Activated CD4-positive, CD25-positive, alpha-beta regulatory T cell (primary cell): ENCODE data around the gene GALE.

Experiments used
- DNase-seq, 4 experiments: peaks; one replicate each; lab custom pipeline; 2025; lab: John Stamatoyannopoulos, UW

GALE gene

DNA sequence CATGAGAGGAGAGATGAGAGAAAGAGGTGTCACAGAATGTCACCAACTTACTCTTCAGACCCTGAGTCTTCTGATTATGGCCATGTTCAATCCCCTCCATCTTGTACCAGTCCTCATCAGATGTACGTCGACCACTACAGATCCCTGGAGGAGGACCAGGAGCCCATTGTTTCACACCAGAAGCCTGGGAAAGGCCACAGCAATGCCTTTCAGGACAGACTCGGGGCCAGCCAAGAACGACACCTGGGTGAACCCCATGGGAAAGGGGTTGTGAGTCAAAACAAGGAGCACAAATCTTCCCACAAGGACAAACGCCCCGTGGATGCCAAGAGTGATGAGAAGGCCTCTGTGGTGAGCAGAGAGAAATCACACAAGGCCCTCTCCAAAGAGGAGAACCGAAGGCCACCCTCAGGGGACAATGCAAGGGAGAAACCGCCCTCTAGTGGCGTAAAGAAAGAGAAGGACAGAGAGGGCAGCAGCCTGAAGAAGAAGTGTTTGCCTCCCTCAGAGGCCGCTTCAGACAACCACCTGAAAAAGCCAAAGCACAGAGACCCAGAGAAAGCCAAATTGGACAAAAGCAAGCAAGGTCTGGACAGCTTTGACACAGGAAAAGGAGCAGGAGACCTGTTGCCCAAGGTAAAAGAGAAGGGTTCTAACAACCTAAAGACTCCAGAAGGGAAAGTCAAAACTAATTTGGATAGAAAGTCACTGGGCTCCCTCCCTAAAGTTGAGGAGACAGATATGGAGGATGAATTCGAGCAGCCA, 49.3 kb downstream of the GALE start:
- DNase-seq, result no peak

GRCh38 chr1:23748016-23748415, 52.5 kb downstream of the GALE start:
- no peak for DNase-seq
